ENCODE data around the gene ADAMTS18. TPM values are rescaled to one million over a fixed set of nuclear protein-coding genes. Genes with fewer than 3 reads are reported as not detected.

Gene ADAMTS18
- total RNA-seq, 2 experiments from 2014 or later = not detected

DNA sequence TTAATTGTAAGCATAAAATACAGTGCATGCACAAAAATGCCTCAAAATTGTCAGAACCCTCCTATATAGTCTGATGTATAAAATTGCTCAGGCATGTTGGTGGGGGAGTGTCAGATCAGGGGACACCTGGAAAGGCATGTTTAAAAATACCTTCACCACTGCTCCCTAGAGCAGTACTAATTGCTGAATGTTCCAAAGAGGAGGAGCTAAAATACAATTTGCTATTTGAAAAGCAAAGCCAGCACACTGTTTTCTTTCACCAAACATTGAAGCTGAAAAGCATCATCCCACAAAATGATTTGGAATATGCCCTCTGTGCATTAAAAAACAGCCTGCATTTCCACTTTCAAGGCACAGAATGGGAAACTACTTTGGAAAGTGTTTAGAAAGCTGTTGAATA is 2.6 kb downstream of the ADAMTS18 start:
- Histone ChIP-seq H3K4me1 (ENCODE audit: insufficient read depth, low read length, poor library complexity, severe bottlenecking) (no peaks in the 10 kb centered on the region), H4K20me1 (ENCODE audit: insufficient read depth, low read length) (no peaks in the 10 kb centered on the region), H3K9me3 (ENCODE audit: low read length) (no peaks in the 10 kb centered on the region), H3K36me3 (ENCODE audit: insufficient read depth, low read length) (no peaks in the 10 kb centered on the region), H2AFZ (ENCODE audit: low read length) (no peak overlapping the region), H3K4me2 (ENCODE audit: low read length) (no peak overlapping the region), H3K9me2 (ENCODE audit: insufficient read depth, low read length) (no peaks in the 10 kb centered on the region), H3K4me3 (ENCODE audit: low read depth, low read length, poor library complexity, severe bottlenecking) (no peak overlapping the region), H3K27ac (ENCODE audit: low read depth, low read length, poor library complexity, severe bottlenecking) (no peak overlapping the region), H3K79me2 (ENCODE audit: insufficient read depth, low read depth, low read length) (no peaks in the 10 kb centered on the region)
- DNase-seq (ENCODE audit: low spot score) = no peak
- TF ChIP-seq EZH2phosphoT487 (IDR thresholded peaks at IDR 0.05; ENCODE audit: borderline replicate concordance, low read depth, low read length) = no peak
- TF ChIP-seq, protein P1, sequence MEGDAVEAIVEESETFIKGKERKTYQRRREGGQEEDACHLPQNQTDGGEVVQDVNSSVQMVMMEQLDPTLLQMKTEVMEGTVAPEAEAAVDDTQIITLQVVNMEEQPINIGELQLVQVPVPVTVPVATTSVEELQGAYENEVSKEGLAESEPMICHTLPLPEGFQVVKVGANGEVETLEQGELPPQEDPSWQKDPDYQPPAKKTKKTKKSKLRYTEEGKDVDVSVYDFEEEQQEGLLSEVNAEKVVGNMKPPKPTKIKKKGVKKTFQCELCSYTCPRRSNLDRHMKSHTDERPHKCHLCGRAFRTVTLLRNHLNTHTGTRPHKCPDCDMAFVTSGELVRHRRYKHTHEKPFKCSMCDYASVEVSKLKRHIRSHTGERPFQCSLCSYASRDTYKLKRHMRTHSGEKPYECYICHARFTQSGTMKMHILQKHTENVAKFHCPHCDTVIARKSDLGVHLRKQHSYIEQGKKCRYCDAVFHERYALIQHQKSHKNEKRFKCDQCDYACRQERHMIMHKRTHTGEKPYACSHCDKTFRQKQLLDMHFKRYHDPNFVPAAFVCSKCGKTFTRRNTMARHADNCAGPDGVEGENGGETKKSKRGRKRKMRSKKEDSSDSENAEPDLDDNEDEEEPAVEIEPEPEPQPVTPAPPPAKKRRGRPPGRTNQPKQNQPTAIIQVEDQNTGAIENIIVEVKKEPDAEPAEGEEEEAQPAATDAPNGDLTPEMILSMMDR (conservative IDR thresholded peaks at IDR 0.05; ENCODE audit: low read length) = no peak
- ChIA-PET CTCF (ENCODE audit: unreplicated experiment) (no interaction called here), POLR2A (interaction anchor here (1.1 kb wide), 2 partner anchors 9 to 27 kb away, joined by 3 read pairs; no protein-coding TSS in a partner anchor)
- no TSS peak for BruUV-seq (replicated peaks)
- intact Hi-C loops (cut with micrococcal nuclease; ENCODE audit: unreplicated experiment) = loop anchor here (10.0 kb wide), 1 partner anchor 197 kb away; no protein-coding TSS in a partner anchor

GRCh38 chr16:77430787-77431585 is 3.8 kb downstream of the ADAMTS18 start:
- H2AFZ ChIP-seq (ENCODE audit: low read length) = no peak overlapping the region
- H3K27ac ChIP-seq (ENCODE audit: low read depth, low read length, poor library complexity, severe bottlenecking) = no peak overlapping the region
- H3K36me3 ChIP-seq (ENCODE audit: insufficient read depth, low read length) = no peaks in the 10 kb centered on the region
- no peak overlapping the region for H3K4me2 ChIP-seq (ENCODE audit: low read length)
- H4K20me1 ChIP-seq (ENCODE audit: insufficient read depth, low read length) = no peaks in the 10 kb centered on the region
- no peak for DNase-seq (ENCODE audit: low spot score)
- no peaks in the 10 kb centered on the region for H3K9me2 ChIP-seq (ENCODE audit: insufficient read depth, low read length)
- no peaks in the 10 kb centered on the region for H3K79me2 ChIP-seq (ENCODE audit: insufficient read depth, low read depth, low read length)
- H3K4me1 ChIP-seq (ENCODE audit: insufficient read depth, low read length, poor library complexity, severe bottlenecking) = no peaks in the 10 kb centered on the region
- intact Hi-C loops (cut with micrococcal nuclease; ENCODE audit: unreplicated experiment) = loop anchor here (10.0 kb wide), 1 partner anchor 196 kb away; no protein-coding TSS in a partner anchor
- ChIA-PET CTCF (ENCODE audit: unreplicated experiment) (no interaction called here), POLR2A (interaction anchor here (1.1 kb wide), 1 partner anchor 10 kb away, joined by 3 read pairs; no protein-coding TSS in a partner anchor)
- TF ChIP-seq EZH2phosphoT487 (IDR thresholded peaks at IDR 0.05; ENCODE audit: borderline replicate concordance, low read depth, low read length) = no peak
- TF ChIP-seq, protein P1 (conservative IDR thresholded peaks at IDR 0.05; ENCODE audit: low read length) = no peak
- H3K9me3 ChIP-seq (ENCODE audit: low read length) = no peaks in the 10 kb centered on the region
- BruUV-seq (replicated peaks) = no TSS peak
- H3K4me3 ChIP-seq (ENCODE audit: low read depth, low read length, poor library complexity, severe bottlenecking) = no peak overlapping the region

- POLR2A ChIA-PET = no interaction called here
- no peaks in the 10 kb centered on the region for H3K4me1 ChIP-seq (ENCODE audit: insufficient read depth, low read length, poor library complexity, severe bottlenecking)
- H3K27ac ChIP-seq (ENCODE audit: low read depth, low read length, poor library complexity, severe bottlenecking) = no peak overlapping the region
- H3K9me2 ChIP-seq (ENCODE audit: insufficient read depth, low read length) = no peaks in the 10 kb centered on the region
- no peak overlapping the region for H3K4me3 ChIP-seq (ENCODE audit: low read depth, low read length, poor library complexity, severe bottlenecking)
- H4K20me1 ChIP-seq (ENCODE audit: insufficient read depth, low read length) = no peaks in the 10 kb centered on the region
- no peaks in the 10 kb centered on the region for H3K36me3 ChIP-seq (ENCODE audit: insufficient read depth, low read length)
- CTCF ChIA-PET (ENCODE audit: unreplicated experiment) = no interaction called here
- no peak for DNase-seq (ENCODE audit: low spot score)
- no peaks in the 10 kb centered on the region for H3K79me2 ChIP-seq (ENCODE audit: insufficient read depth, low read depth, low read length)
- no peak overlapping the region for H3K4me2 ChIP-seq (ENCODE audit: low read length)
- no TSS peak for BruUV-seq (replicated peaks)
- no peak overlapping the region for H2AFZ ChIP-seq (ENCODE audit: low read length)
- intact Hi-C loops (cut with micrococcal nuclease; ENCODE audit: unreplicated experiment) = loop anchor here (10.0 kb wide), 1 partner anchor 196 kb away; no protein-coding TSS in a partner anchor
- TF ChIP-seq EZH2phosphoT487 (IDR thresholded peaks at IDR 0.05; ENCODE audit: borderline replicate concordance, low read depth, low read length) = no peak
- TF ChIP-seq, protein P1 (conservative IDR thresholded peaks at IDR 0.05; ENCODE audit: low read length) = no peak
- no peaks in the 10 kb centered on the region for H3K9me3 ChIP-seq (ENCODE audit: low read length)
These were observed 4.5 kb downstream of the ADAMTS18 start for GRCh38 chr16:77430360-77430759.

All from OCI-LY7 (cell line).